HEK293 (cell line): Measurements from ENCODE around the gene TAOK3.

ENCODE experiments used
- CTCF ChIA-PET: fragments of 350-600 bp; formaldehyde crosslinking; extraction: SDS; loops from one replicate; lab custom pipeline; 2021; ENCODE audit warnings: antibody characterized with exemption; lab: Yijun Ruan, JAX
- POLR2A ChIA-PET: fragments of 300-600 bp; formaldehyde crosslinking; extraction: SDS; loops from one replicate; lab custom pipeline; 2020; ENCODE audit warnings: antibody characterized with exemption, inconsistent platforms; lab: Yijun Ruan, JAX
- H3K27ac ChIP-seq: fragments of 200-500 bp; sonication (Bioruptor generic); 2 replicates; pipeline ENCODE4 v1.5.1; 2014; ENCODE audit warnings: low read depth, low read length, control low read depth, inconsistent platforms; ENCODE audit errors: extremely low read depth
- H3K36me3 ChIP-seq, 2 experiments: fragments of 200-500 bp in 1 of 2; sonication (Bioruptor generic) in 1 of 2; 1 replicate in 1 of 2; 2 replicates in 1 of 2; pipeline ENCODE4 v1.5.1; 2014 to 2017; ENCODE audit warnings: inconsistent platforms in 2 of 2, low read length in 2 of 2; ENCODE audit not compliant: control insufficient read depth in 2 of 2, insufficient read depth in 1 of 2
- H3K4me1 ChIP-seq: fragments of 200-500 bp; sonication (Bioruptor generic); 2 replicates; pipeline ENCODE4 v1.5.1; 2014; ENCODE audit warnings: mild to moderate bottlenecking, low read length, inconsistent platforms; ENCODE audit not compliant: control insufficient read depth, insufficient read depth
- H3K4me3 ChIP-seq: 2 replicates; pipeline ENCODE4 v1.5.1; 2011; ENCODE audit warnings: low read depth, mild to moderate bottlenecking, control low read depth, low read length, moderate library complexity
- H3K9me3 ChIP-seq: fragments of 200-500 bp; sonication (Bioruptor generic); 2 replicates; pipeline ENCODE4 v1.5.1; 2014; ENCODE audit warnings: low read depth, low read length, inconsistent platforms; ENCODE audit not compliant: control insufficient read depth, insufficient read depth
- GFI1B ChIP-seq: fragments of 450-650 bp; formaldehyde crosslinking; IDR thresholded peaks from 2 replicates; pipeline ENCODE4 v1.5.1; 2016; ENCODE audit warnings: missing biosample characterization, missing genetic modification characterization
- GLIS1 ChIP-seq: fragments of 450-650 bp; formaldehyde crosslinking; IDR thresholded peaks from 2 replicates; pipeline ENCODE4 v1.5.1; 2016; ENCODE audit warnings: missing biosample characterization, missing genetic modification characterization
- KLF1 ChIP-seq: fragments of 450-650 bp; formaldehyde crosslinking; IDR thresholded peaks from 2 replicates; pipeline ENCODE4 v1.5.1; 2016; ENCODE audit warnings: missing biosample characterization, missing genetic modification characterization
- SCRT1 ChIP-seq: fragments of 450-650 bp; formaldehyde crosslinking; IDR thresholded peaks from 2 replicates; pipeline ENCODE4 v1.5.1; 2016; ENCODE audit warnings: missing biosample characterization, missing genetic modification characterization, borderline replicate concordance
- ZFHX2 ChIP-seq: fragments of 450-650 bp; formaldehyde crosslinking; conservative IDR thresholded peaks from 2 replicates; pipeline ENCODE4 v1.5.1; 2016; ENCODE audit warnings: missing biosample characterization, missing genetic modification characterization
- ZNF112 ChIP-seq: fragments of 450-650 bp; formaldehyde crosslinking; IDR thresholded peaks from 2 replicates; pipeline ENCODE4 v1.5.0; 2017; ENCODE audit warnings: missing biosample characterization, missing genetic modification characterization
- ZNF239 ChIP-seq: fragments of 450-650 bp; formaldehyde crosslinking; IDR thresholded peaks from 2 replicates; pipeline ENCODE4 v1.5.1; 2016; ENCODE audit warnings: missing biosample characterization, missing genetic modification characterization
- ZNF302 ChIP-seq: fragments of 450-650 bp; formaldehyde crosslinking; IDR thresholded peaks from 2 replicates; pipeline ENCODE4 v1.5.1; 2016; ENCODE audit warnings: missing biosample characterization, missing genetic modification characterization, low read depth
- ZNF335 ChIP-seq: fragments of 450-650 bp; formaldehyde crosslinking; conservative IDR thresholded peaks from 2 replicates; pipeline ENCODE4 v1.5.1; 2016; ENCODE audit warnings: missing biosample characterization, missing genetic modification characterization
- ZNF555 ChIP-seq: fragments of 450-650 bp; formaldehyde crosslinking; conservative IDR thresholded peaks from 2 replicates; pipeline ENCODE4 v1.5.1; 2017; ENCODE audit warnings: missing biosample characterization, mild to moderate bottlenecking, missing genetic modification characterization, inconsistent platforms
- ZNF600 ChIP-seq: fragments of 450-650 bp; formaldehyde crosslinking; IDR thresholded peaks from 2 replicates; pipeline ENCODE4 v1.5.1; 2016; ENCODE audit warnings: missing biosample characterization, missing genetic modification characterization
- ZNF776 ChIP-seq: fragments of 450-650 bp; formaldehyde crosslinking; IDR thresholded peaks from 2 replicates; pipeline ENCODE4 v1.5.0; 2017; ENCODE audit warnings: missing biosample characterization, missing genetic modification characterization, borderline replicate concordance
- ZSCAN30 ChIP-seq: fragments of 450-650 bp; IDR thresholded peaks from 2 replicates; pipeline ENCODE4 v1.5.1; 2018; ENCODE audit warnings: missing biosample characterization, mild to moderate bottlenecking, missing genetic modification characterization, moderate library complexity
- TF ChIP-seq, protein P1 (sequence below): fragments of 450-650 bp; formaldehyde crosslinking; IDR thresholded peaks from 2 replicates; pipeline ENCODE4 v1.5.1; 2016; ENCODE audit warnings: missing biosample characterization, missing genetic modification characterization
- TF ChIP-seq, protein P2 (sequence below): fragments of 450-650 bp; formaldehyde crosslinking; IDR thresholded peaks from 2 replicates; pipeline ENCODE4 v1.5.1; 2017; ENCODE audit warnings: missing biosample characterization, missing genetic modification characterization
- TF ChIP-seq, protein P3 (sequence below): fragments of 450-650 bp; formaldehyde crosslinking; IDR thresholded peaks from 2 replicates; pipeline ENCODE4 v1.5.1; 2016; ENCODE audit warnings: missing biosample characterization, missing genetic modification characterization

TAOK3 gene

DNA sequence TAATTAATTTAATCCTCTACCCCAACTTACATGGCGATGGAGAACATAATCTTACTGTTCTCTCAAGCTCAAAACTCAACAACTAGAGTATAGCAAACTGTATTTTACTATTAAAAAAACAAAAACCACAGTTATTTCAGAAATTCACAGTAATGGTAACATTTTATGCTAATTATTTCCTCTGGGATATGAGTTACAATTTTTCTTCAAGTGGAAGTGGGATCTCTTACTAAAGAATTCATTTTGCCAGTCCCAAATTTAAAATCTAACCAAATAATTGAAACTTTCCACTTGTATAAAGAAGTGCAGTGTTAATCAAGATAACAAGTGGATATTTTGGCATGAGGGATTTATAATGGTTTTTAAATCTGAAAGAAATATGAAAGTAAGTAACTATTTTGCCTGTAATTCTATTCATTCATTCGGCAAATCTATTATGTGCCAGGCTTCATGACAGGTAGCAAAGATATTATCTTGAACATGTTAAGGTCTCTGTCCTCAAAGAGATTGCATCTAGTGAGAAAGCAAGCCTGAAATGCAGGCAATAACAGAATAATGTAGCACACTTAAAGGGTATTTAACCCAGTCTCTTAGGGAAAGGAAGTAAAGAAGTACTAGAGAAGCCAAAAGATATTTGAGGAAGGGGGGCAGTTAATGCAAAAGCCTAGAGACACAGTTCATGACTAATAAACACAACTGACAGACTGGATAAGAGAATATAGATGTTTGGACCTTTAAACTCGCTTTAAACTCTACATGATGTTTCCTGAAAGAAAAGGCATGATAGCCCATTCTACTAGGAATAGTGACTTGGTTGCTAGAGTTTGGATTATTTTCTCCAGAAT is 44.0 kb downstream of the TAOK3 start:
- H3K4me1 ChIP-seq, result peaks cover 14% of the 10 kb centered on the region
- no peak overlapping the region for H3K4me3 ChIP-seq
- H3K27ac ChIP-seq, result no peak overlapping the region
- no peak for TF ChIP-seq ZSCAN30
- TF ChIP-seq, protein P1, sequence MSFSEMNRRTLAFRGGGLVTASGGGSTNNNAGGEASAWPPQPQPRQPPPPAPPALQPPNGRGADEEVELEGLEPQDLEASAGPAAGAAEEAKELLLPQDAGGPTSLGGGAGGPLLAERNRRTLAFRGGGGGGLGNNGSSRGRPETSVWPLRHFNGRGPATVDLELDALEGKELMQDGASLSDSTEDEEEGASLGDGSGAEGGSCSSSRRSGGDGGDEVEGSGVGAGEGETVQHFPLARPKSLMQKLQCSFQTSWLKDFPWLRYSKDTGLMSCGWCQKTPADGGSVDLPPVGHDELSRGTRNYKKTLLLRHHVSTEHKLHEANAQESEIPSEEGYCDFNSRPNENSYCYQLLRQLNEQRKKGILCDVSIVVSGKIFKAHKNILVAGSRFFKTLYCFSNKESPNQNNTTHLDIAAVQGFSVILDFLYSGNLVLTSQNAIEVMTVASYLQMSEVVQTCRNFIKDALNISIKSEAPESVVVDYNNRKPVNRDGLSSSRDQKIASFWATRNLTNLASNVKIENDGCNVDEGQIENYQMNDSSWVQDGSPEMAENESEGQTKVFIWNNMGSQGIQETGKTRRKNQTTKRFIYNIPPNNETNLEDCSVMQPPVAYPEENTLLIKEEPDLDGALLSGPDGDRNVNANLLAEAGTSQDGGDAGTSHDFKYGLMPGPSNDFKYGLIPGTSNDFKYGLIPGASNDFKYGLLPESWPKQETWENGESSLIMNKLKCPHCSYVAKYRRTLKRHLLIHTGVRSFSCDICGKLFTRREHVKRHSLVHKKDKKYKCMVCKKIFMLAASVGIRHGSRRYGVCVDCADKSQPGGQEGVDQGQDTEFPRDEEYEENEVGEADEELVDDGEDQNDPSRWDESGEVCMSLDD (tag by site-specific recombination), result no peak
- TF ChIP-seq ZNF239 (tag by site-specific recombination), result no peak
- no peak for TF ChIP-seq SCRT1 (tag by site-specific recombination)
- no peak for TF ChIP-seq ZNF335 (tag by site-specific recombination)
- no peak for TF ChIP-seq ZNF302 (tag by site-specific recombination)
- POLR2A ChIA-PET, result no interaction called here
- no peaks in the 10 kb centered on the region for H3K9me3 ChIP-seq
- no peaks in the 10 kb centered on the region for H3K36me3 ChIP-seq
- CTCF ChIA-PET, result no interaction called here

DNA sequence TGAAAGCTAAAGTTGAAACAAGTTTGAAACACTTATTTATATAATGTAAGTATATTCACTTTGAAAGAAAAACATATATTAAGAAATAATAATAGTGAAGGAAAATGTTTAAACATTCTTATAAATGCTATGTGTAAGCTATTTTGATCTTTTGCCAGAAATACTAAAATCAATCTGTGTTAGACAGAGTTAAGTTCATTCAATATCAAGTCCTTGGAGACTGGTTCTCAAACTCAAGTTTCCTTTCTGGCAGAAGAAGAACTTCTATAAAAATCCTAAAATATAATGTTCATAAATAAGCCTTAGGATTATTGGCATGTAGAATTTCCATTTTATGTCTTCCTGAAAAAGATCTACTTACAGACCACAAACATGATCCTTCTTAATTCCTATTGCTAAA is 45.3 kb downstream of the TAOK3 start:
- peaks cover 12% of the 10 kb centered on the region for H3K4me1 ChIP-seq
- ChIA-PET POLR2A (no interaction called here), CTCF (no interaction called here)
- no peak overlapping the region for H3K4me3 ChIP-seq
- no peak for TF ChIP-seq ZNF600 (tag by site-specific recombination)
- TF ChIP-seq, protein P2, sequence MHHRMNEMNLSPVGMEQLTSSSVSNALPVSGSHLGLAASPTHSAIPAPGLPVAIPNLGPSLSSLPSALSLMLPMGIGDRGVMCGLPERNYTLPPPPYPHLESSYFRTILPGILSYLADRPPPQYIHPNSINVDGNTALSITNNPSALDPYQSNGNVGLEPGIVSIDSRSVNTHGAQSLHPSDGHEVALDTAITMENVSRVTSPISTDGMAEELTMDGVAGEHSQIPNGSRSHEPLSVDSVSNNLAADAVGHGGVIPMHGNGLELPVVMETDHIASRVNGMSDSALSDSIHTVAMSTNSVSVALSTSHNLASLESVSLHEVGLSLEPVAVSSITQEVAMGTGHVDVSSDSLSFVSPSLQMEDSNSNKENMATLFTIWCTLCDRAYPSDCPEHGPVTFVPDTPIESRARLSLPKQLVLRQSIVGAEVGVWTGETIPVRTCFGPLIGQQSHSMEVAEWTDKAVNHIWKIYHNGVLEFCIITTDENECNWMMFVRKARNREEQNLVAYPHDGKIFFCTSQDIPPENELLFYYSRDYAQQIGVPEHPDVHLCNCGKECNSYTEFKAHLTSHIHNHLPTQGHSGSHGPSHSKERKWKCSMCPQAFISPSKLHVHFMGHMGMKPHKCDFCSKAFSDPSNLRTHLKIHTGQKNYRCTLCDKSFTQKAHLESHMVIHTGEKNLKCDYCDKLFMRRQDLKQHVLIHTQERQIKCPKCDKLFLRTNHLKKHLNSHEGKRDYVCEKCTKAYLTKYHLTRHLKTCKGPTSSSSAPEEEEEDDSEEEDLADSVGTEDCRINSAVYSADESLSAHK (tag by site-specific recombination), result no peak
- TF ChIP-seq KLF1 (tag by site-specific recombination), result no peak
- TF ChIP-seq ZNF112 (tag by site-specific recombination), result no peak
- TF ChIP-seq, protein P3, sequence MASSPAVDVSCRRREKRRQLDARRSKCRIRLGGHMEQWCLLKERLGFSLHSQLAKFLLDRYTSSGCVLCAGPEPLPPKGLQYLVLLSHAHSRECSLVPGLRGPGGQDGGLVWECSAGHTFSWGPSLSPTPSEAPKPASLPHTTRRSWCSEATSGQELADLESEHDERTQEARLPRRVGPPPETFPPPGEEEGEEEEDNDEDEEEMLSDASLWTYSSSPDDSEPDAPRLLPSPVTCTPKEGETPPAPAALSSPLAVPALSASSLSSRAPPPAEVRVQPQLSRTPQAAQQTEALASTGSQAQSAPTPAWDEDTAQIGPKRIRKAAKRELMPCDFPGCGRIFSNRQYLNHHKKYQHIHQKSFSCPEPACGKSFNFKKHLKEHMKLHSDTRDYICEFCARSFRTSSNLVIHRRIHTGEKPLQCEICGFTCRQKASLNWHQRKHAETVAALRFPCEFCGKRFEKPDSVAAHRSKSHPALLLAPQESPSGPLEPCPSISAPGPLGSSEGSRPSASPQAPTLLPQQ (tag by site-specific recombination), result no peak
- no peaks in the 10 kb centered on the region for H3K36me3 ChIP-seq
- H3K9me3 ChIP-seq, result no peaks in the 10 kb centered on the region
- no peak overlapping the region for H3K27ac ChIP-seq

DNA sequence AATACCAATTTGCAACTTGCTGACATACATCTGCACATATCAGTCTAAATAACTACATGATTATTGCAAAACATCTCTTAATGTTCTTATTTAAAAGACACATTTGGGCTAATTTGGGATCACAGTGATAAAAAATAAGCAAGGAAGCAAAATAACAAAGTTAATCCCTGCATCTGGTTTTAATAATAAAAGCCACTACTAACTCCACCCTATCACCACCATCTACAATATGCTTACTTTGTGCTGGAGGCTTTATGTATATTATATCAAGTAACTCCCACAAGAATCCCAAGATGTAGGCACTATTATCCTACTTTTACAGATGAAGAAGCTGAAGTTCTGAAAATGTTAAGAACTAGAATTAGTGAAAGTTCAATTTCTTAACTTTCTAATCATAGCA is 45.7 kb downstream of the TAOK3 start:
- POLR2A ChIA-PET, result no interaction called here
- TF ChIP-seq ZFHX2 (tag by site-specific recombination) (no peak), GLIS1 (no peak), GFI1B (tag by site-specific recombination) (no peak), ZNF112 (tag by site-specific recombination) (no peak), ZNF555 (tag by site-specific recombination) (no peak), ZNF776 (tag by site-specific recombination) (no peak)
- Histone ChIP-seq H3K27ac (no peak overlapping the region), H3K9me3 (no peaks in the 10 kb centered on the region), H3K36me3 (no peaks in the 10 kb centered on the region), H3K4me3 (no peak overlapping the region), H3K4me1 (peaks cover 8% of the 10 kb centered on the region)
- CTCF ChIA-PET, result no interaction called here
